Breast epithelium (tissue), 4 donors: ENCODE results near the gene MEG3. TPM values are rescaled to one million over a fixed set of nuclear protein-coding genes. Genes with fewer than 3 reads are reported as not detected.

ENCODE experiments used
- DNase-seq, 2 donors: peaks; one replicate each; pipeline ENCODE4 v3.0.0-alpha.2; 2019; ENCODE audit warnings: low spot score in 2 of 2
- H3K27ac ChIP-seq, 2 donors: fragments of 200-600 bp; sonication (generic) in 1 of 2; one replicate each; pipeline ENCODE4 v1.5.1; 2016 to 2019; ENCODE audit warnings: mild to moderate bottlenecking in 1 of 2
- H3K27me3 ChIP-seq, 2 donors: fragments of 200-600 bp; sonication (generic) in 1 of 2; one replicate each; pipeline versions ENCODE4 v1.5.1 to v1.6.0; 2017 to 2019; ENCODE audit warnings: control low read depth in 1 of 2, mild to moderate bottlenecking in 1 of 2
- H3K36me3 ChIP-seq: fragments of 200-600 bp; one replicate; pipeline ENCODE4 v1.5.1; 2019
- H3K4me1 ChIP-seq, 2 donors: fragments of 200-600 bp; sonication (generic); one replicate each; pipeline ENCODE4 v1.5.1; 2016 to 2019; ENCODE audit warnings: control low read depth in 1 of 2
- H3K4me3 ChIP-seq, 3 donors: fragments of 200-600 bp; sonication (generic); 1 replicate in 2 of 3; 2 replicates in 1 of 3; pipeline ENCODE4 v1.5.1; 2016 to 2019; ENCODE audit warnings: mild to moderate bottlenecking in 3 of 3, moderate library complexity in 2 of 3
- H3K9me3 ChIP-seq, 2 donors: fragments of 200-600 bp; sonication (generic) in 1 of 2; one replicate each; pipeline ENCODE4 v1.5.1; 2016 to 2019; ENCODE audit warnings: control low read depth in 1 of 2
- POLR2A ChIP-seq: fragments of 450-650 bp; IDR thresholded peaks from one replicate; pipeline ENCODE4 v1.6.1; 2016; ENCODE audit warnings: antibody characterized with exemption, mild to moderate bottlenecking, moderate library complexity
- POLR2AphosphoS5 ChIP-seq, 3 donors: sonication (generic); formaldehyde crosslinking; IDR thresholded peaks; one replicate each; pipeline ENCODE4 v1.6.1; 2017; ENCODE audit warnings: antibody characterized with exemption in 3 of 3
- intact Hi-C: fragments of 100-400 bp; cut with DNase I; formaldehyde crosslinking; loops from one replicate; pipeline ENCODE4 v1.15.1; 2023; ENCODE audit warnings: low total_unique reads
- total RNA-seq, 3 donors: library from RNA; depleted of rRNA; stranded (reverse); fragments of >200 nt; gene quantifications; one replicate each; pipeline ENCODE4 v1.1.0, GENCODE V29; 2016
- TF ChIP-seq, protein P1 (sequence below), 3 donors: fragments of 450-650 bp; IDR thresholded peaks; one replicate each; pipeline ENCODE4 v1.5.1; 2016 to 2017; ENCODE audit warnings: antibody characterized with exemption in 3 of 3, mild to moderate bottlenecking in 3 of 3, moderate library complexity in 3 of 3

MEG3 gene
- total RNA-seq, 3 donors from 2014 or later: 45.2 to 68.8 (median 49.8) TPM

DNA sequence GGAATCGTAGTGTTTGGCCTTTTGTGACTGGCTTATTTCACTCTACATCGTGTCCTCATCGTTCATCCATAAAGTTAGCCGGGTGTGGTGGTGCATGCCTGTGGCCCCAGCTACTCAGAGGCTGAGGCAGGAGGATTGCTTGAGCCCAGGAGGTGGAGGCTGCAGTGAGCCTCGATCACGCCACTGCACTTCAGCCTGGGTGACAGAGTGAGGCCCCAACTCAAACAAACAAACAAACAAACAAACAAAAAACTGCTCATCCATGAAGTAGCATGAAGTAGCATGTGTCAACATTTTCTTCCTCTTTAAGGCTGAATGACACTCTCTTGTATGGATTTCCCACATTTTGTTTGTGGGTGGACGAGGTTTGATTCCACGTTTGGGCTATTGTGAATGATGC is 44.0 kb upstream of the MEG3 start:
- Histone ChIP-seq H3K9me3 (no peaks in the 10 kb centered on the region), H3K27me3 (peaks cover 0 to 4% of the 10 kb centered on the region in 2 donors), H3K4me3 (no peak overlapping the region), H3K27ac (no peak overlapping the region), H3K36me3 (no peaks in the 10 kb centered on the region), H3K4me1 (no peaks in the 10 kb centered on the region)
- peak in 1 of 2 donors; percentile 17 for DNase-seq
- intact Hi-C loops: no loop called here
- TF ChIP-seq POLR2A: no peak
- TF ChIP-seq, protein P1, sequence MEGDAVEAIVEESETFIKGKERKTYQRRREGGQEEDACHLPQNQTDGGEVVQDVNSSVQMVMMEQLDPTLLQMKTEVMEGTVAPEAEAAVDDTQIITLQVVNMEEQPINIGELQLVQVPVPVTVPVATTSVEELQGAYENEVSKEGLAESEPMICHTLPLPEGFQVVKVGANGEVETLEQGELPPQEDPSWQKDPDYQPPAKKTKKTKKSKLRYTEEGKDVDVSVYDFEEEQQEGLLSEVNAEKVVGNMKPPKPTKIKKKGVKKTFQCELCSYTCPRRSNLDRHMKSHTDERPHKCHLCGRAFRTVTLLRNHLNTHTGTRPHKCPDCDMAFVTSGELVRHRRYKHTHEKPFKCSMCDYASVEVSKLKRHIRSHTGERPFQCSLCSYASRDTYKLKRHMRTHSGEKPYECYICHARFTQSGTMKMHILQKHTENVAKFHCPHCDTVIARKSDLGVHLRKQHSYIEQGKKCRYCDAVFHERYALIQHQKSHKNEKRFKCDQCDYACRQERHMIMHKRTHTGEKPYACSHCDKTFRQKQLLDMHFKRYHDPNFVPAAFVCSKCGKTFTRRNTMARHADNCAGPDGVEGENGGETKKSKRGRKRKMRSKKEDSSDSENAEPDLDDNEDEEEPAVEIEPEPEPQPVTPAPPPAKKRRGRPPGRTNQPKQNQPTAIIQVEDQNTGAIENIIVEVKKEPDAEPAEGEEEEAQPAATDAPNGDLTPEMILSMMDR (IDR thresholded peaks at IDR 0.05): no peak

DNA sequence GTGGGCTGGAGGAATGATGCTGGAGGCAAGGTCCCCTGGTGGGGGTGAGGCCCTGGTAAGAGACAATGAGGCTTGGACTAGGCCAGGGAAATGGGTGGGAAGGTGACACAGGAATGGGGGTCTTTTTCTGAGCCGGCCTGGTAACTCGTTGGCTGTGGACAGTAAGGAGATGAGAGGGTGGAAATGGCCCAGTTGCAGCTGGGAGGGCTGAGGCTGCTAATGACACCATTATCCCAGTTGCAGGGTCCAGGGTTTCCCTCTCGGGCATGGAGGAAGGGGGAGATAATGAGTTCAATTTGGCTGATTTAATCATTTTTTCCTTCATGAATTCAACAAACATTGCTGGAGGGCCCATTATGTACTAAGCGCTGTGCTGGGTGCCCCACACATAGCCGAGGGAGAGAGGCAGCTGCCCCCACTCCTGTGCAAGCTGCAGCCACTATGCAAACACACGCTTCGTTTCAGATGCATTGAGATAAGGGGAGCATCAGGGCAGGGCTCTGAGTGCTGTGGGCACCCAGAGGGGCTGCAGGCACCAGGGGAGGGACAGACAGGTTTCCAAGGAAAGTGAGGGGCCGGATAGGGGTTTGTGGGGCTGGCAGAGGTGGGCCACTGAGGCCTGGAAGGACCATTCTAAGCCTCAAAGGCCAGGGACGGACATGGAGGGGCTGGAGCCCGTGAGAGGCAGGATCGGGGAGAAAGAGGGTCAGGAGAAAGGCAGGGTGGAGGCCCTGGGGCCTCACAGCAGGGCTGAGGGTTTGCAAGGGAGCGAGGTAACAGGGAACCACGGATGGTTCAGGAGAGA is 43.2 kb upstream of the MEG3 start:
- peak in 1 of 2 donors; percentile 38 for DNase-seq
- Histone ChIP-seq H3K4me1 (no peaks in the 10 kb centered on the region), H3K4me3 (no peak overlapping the region), H3K27ac (no peak overlapping the region), H3K36me3 (no peaks in the 10 kb centered on the region), H3K27me3 (peaks cover 0 to 4% of the 10 kb centered on the region in 2 donors), H3K9me3 (no peaks in the 10 kb centered on the region)
- intact Hi-C loops: no loop called here
- TF ChIP-seq POLR2A (no peak), POLR2AphosphoS5 (IDR thresholded peaks at IDR 0.05) (no peak)
- TF ChIP-seq, protein P1 (IDR thresholded peaks at IDR 0.05): no peak

DNA sequence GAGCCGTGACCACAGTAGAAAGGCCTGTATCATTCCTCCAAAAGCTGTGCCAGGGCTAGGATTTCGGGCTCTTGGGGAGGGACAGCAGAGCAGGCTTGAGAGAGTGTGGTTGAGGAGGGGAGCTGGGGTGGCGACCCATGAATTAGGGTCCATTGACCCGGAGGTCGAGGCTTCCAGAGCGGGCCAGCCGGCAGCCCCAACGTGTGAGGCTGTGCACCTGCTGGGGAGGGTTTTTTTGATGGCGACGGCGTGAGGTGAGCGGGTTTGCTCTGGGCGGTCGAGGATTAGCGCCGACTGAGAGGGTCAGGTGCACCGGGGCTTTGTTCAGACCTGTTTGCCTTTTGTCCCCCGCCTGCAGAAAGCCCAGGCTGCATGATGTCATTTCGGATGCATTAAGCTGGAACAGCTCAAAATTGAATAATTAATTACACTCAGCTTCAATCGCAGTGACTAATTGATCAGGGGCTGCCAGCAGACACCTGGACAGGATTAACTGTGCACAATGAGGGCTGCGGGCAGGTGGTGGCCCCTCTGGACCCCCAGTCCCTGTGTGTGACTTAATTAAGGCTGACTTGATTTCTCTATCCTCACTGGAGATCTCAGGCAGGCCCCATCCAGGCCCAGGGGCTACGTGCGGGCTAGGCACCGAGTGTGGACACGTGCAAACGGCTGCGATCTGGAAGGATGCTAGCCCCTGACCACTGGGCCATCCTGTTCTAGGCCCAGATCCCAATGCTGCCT is 42.1 kb upstream of the MEG3 start:
- no peak for DNase-seq
- intact Hi-C loops: no loop called here
- H3K9me3 ChIP-seq: no peaks in the 10 kb centered on the region

DNA sequence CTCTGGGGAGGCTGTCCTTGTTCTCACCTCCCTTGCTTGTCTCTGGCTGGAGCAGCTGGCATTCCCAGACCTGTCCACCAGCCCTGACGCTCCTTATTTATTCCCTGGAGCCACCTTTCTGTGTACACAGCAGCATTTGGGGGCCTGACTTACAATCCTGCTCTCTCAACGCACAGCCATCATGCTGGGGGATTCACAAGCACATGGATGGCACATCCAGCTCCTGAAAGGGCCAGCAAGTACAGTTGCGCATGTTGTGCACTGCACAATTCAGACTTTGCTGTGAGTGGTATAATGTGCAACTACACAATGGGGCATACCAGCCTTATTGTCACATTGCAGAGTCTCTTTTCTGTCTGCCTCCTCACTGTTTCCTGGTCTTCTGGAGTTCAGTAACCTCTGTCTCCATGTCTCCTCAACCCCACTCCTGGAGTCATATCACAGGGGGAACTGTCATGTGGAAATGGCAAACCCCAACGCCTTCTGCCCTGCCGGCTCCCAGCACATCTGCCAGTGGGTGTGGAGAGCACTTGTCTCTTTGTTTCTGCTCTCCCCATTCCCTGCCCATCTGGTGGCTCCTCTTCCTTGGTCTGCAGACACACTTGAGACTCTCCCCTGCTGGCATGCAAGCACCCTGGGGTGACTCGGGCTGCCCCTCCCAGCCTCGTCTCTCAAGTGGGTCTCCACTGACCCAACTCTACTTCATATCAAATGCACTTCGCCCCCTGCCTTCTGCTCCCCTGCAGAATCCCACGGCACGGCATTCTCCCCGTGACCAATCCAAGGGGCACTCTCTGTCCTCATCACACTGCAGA is 41.2 kb upstream of the MEG3 start:
- DNase-seq: no peak
- Histone ChIP-seq H3K9me3 (no peaks in the 10 kb centered on the region), H3K27me3 (peaks cover 0 to 2% of the 10 kb centered on the region in 2 donors), H3K4me3 (no peak overlapping the region), H3K4me1 (no peaks in the 10 kb centered on the region), H3K36me3 (no peaks in the 10 kb centered on the region), H3K27ac (no peak overlapping the region)
- intact Hi-C loops: no loop called here
- TF ChIP-seq, protein P1 (IDR thresholded peaks at IDR 0.05): no peak
- TF ChIP-seq POLR2AphosphoS5 (IDR thresholded peaks at IDR 0.05) (no peak), POLR2A (no peak)

More for the DNA sequence above, 42.1 kb upstream of the MEG3 start:
- Histone ChIP-seq H3K4me3 (no peak overlapping the region), H3K36me3 (no peaks in the 10 kb centered on the region), H3K4me1 (no peaks in the 10 kb centered on the region), H3K27ac (no peak overlapping the region), H3K27me3 (peaks cover 0 to 4% of the 10 kb centered on the region in 2 donors)
- TF ChIP-seq POLR2A (no peak), POLR2AphosphoS5 (IDR thresholded peaks at IDR 0.05) (no peak)
- TF ChIP-seq, protein P1 (IDR thresholded peaks at IDR 0.05): no peak
